Activated CD4-positive, alpha-beta T cell treated with anti-CD3 and anti-CD28 coated beads, Interleukin-2, amount 10 ng/mL, durations not matched to agents 7 days and 5 days (primary cell): ENCODE data around the gene FAM174C. TPM values are rescaled to one million over a fixed set of nuclear protein-coding genes. Genes with fewer than 3 reads are reported as not detected.

Experiments
- CTCF ChIA-PET: fragments of 350-600 bp; sonication (Branson Sonifier 250); formaldehyde crosslinking; loops from one replicate; lab custom pipeline; 2021; ENCODE audit warnings: antibody characterized with exemption; lab: Charles Lee
- POLR2A ChIA-PET: fragments of 350-600 bp; sonication (Branson Sonifier 250); formaldehyde crosslinking; loops from one replicate; lab custom pipeline; 2021; ENCODE audit warnings: antibody characterized with exemption; lab: Charles Lee
- DNase-seq: peaks from one replicate; pipeline ENCODE4 v3.0.0-alpha.2; 2020
- H3K27ac Mint-ChIP-seq: one replicate; pipeline ENCODE4 v1.8.0; 2021; ENCODE audit warnings: mild to moderate bottlenecking, moderate library complexity, mixed read lengths
- H3K27me3 Mint-ChIP-seq: one replicate; pipeline ENCODE4 v1.8.0; 2021; ENCODE audit warnings: mixed read lengths
- H3K36me3 Mint-ChIP-seq: one replicate; pipeline ENCODE4 v1.8.0; 2021; ENCODE audit warnings: low read depth, mixed read lengths
- H3K4me1 Mint-ChIP-seq: one replicate; pipeline ENCODE4 v1.8.0; 2021; ENCODE audit warnings: mixed read lengths
- H3K4me3 Mint-ChIP-seq: one replicate; pipeline ENCODE4 v1.8.0; 2021; ENCODE audit warnings: mild to moderate bottlenecking, moderate library complexity, mixed read lengths
- H3K9me3 Mint-ChIP-seq: one replicate; pipeline ENCODE4 v1.8.0; 2021; ENCODE audit warnings: mixed read lengths
- total RNA-seq, 2 experiments: library from RNA; stranded (reverse); gene quantifications; one replicate each; pipeline ENCODE4 v1.2.3, GENCODE V29; 2021

Gene FAM174C
- total RNA-seq, 2 experiments from 2014 or later = 47.8 to 51.5 TPM

GRCh38 chr19:1261538-1261797, 13.9 kb upstream of the FAM174C start:
- CTCF ChIA-PET = interaction anchor here (2.0 to 11.3 kb wide), 2 partner anchors 12 to 18 kb away, joined by 5 to 299 read pairs; partner anchors contain the start of gene ATP5F1D
- peak overlapping the region; percentile 93 for H3K27ac Mint-ChIP-seq
- H3K36me3 Mint-ChIP-seq = peaks cover 16% of the 10 kb centered on the region
- no peaks in the 10 kb centered on the region for H3K27me3 Mint-ChIP-seq
- POLR2A ChIA-PET = interaction anchor here (0.7 kb wide), 1 partner anchor 10 kb away, joined by 3 read pairs; no protein-coding TSS in a partner anchor
- H3K4me3 Mint-ChIP-seq = peak overlapping the region; percentile 87
- no peaks in the 10 kb centered on the region for H3K9me3 Mint-ChIP-seq
- H3K4me1 Mint-ChIP-seq = peaks cover 57% of the 10 kb centered on the region
- peak; percentile 42 for DNase-seq

GRCh38 chr19:1261798-1262622, 13.3 kb upstream of the FAM174C start:
- ChIA-PET POLR2A (interaction anchor here (0.7 kb wide), 1 partner anchor 10 kb away, joined by 3 read pairs; no protein-coding TSS in a partner anchor), CTCF (interaction anchor here (2.0 to 11.3 kb wide), 3 partner anchors 7 to 18 kb away, joined by 5 to 299 read pairs (median 105); partner anchors contain the start of gene ATP5F1D)
- Mint-ChIP-seq H3K27me3 (no peaks in the 10 kb centered on the region), H3K4me1 (peaks cover 55% of the 10 kb centered on the region), H3K27ac (peak overlapping the region; percentile 93), H3K4me3 (peak overlapping the region; percentile 87), H3K9me3 (no peaks in the 10 kb centered on the region), H3K36me3 (peaks cover 16% of the 10 kb centered on the region)
- DNase-seq = peak; percentile 33

- peak overlapping the region; percentile 30 for H3K4me3 Mint-ChIP-seq
- DNase-seq = no peak
- H3K4me1 Mint-ChIP-seq = peaks cover 57% of the 10 kb centered on the region
- no peak overlapping the region for H3K27ac Mint-ChIP-seq
- CTCF ChIA-PET = interaction anchor here (2.0 to 11.3 kb wide), 3 partner anchors 8 to 19 kb away, joined by 5 to 299 read pairs (median 105); partner anchors contain the start of gene ATP5F1D
- H3K9me3 Mint-ChIP-seq = no peaks in the 10 kb centered on the region
- peaks cover 2% of the 10 kb centered on the region for H3K27me3 Mint-ChIP-seq
- POLR2A ChIA-PET = no interaction called here
- H3K36me3 Mint-ChIP-seq = peaks cover 12% of the 10 kb centered on the region
These were observed 12.7 kb upstream of the FAM174C start for GRCh38 chr19:1262623-1263123.

GRCh38 chr19:1263188-1263587, 12.1 kb upstream of the FAM174C start:
- peaks cover 7% of the 10 kb centered on the region for H3K36me3 Mint-ChIP-seq
- H3K4me1 Mint-ChIP-seq = peaks cover 55% of the 10 kb centered on the region
- peaks cover 2% of the 10 kb centered on the region for H3K27me3 Mint-ChIP-seq
- DNase-seq = no peak
- CTCF ChIA-PET = interaction anchor here (2.0 to 11.3 kb wide), 3 partner anchors 9 to 19 kb away, joined by 5 to 299 read pairs (median 105); partner anchors contain the start of gene ATP5F1D
- no peaks in the 10 kb centered on the region for H3K9me3 Mint-ChIP-seq
- POLR2A ChIA-PET = no interaction called here
- H3K4me3 Mint-ChIP-seq = peak overlapping the region; percentile 34
- H3K27ac Mint-ChIP-seq = peak overlapping the region; percentile 46

- Mint-ChIP-seq H3K27me3 (peaks cover 2% of the 10 kb centered on the region), H3K4me3 (no peak overlapping the region), H3K9me3 (no peaks in the 10 kb centered on the region), H3K27ac (peak overlapping the region; percentile 69), H3K36me3 (peaks cover 3% of the 10 kb centered on the region), H3K4me1 (peaks cover 48% of the 10 kb centered on the region)
- ChIA-PET CTCF (interaction anchor here (1.9 to 11.3 kb wide), 3 partner anchors 10 to 21 kb away, joined by 12 to 299 read pairs (median 105); partner anchors contain the start of genes ATP5F1D and FAM174C), POLR2A (no interaction called here)
- no peak for DNase-seq
These were observed 10.3 kb upstream of the FAM174C start for GRCh38 chr19:1264801-1265614.

GRCh38 chr19:1265615-1266128, 9.7 kb upstream of the FAM174C start:
- peak overlapping the region; percentile 58 for H3K4me3 Mint-ChIP-seq
- no peaks in the 10 kb centered on the region for H3K9me3 Mint-ChIP-seq
- H3K27ac Mint-ChIP-seq = peak overlapping the region; percentile 41
- peaks cover 54% of the 10 kb centered on the region for H3K4me1 Mint-ChIP-seq
- peak; percentile 39 for DNase-seq
- peaks cover 10% of the 10 kb centered on the region for H3K36me3 Mint-ChIP-seq
- ChIA-PET POLR2A (no interaction called here), CTCF (interaction anchor here (1.0 to 11.3 kb wide), 4 partner anchors 10 to 226 kb away, joined by 5 to 299 read pairs (median 58); partner anchors contain the start of genes ABCA7, ATP5F1D and FAM174C)
- peaks cover 2% of the 10 kb centered on the region for H3K27me3 Mint-ChIP-seq

GRCh38 chr19:1266129-1266915, 9.0 kb upstream of the FAM174C start:
- Mint-ChIP-seq H3K36me3 (peaks cover 16% of the 10 kb centered on the region), H3K9me3 (no peaks in the 10 kb centered on the region), H3K4me1 (peaks cover 58% of the 10 kb centered on the region), H3K27me3 (peaks cover 2% of the 10 kb centered on the region), H3K27ac (peak overlapping the region; percentile 19), H3K4me3 (peak overlapping the region; percentile 58)
- DNase-seq = peak; percentile 86
- CTCF ChIA-PET = interaction anchor here (0.6 to 11.3 kb wide), 24 partner anchors 9 to 617 kb away, joined by 3 to 299 read pairs (median 3); partner anchors contain the start of genes ABCA7, ATP5F1D, FAM174C and GPX4
- POLR2A ChIA-PET = interaction anchor here (1.6 to 2.1 kb wide), 2 partner anchors 13 to 22 kb away, joined by 6 to 21 read pairs; no protein-coding TSS in a partner anchor

- ChIA-PET POLR2A (interaction anchor here (1.6 to 2.1 kb wide), 2 partner anchors 14 to 23 kb away, joined by 6 to 21 read pairs; no protein-coding TSS in a partner anchor), CTCF (interaction anchor here (0.7 to 11.3 kb wide), 21 partner anchors 9 to 618 kb away, joined by 3 to 299 read pairs (median 3); partner anchors contain the start of genes ATP5F1D, FAM174C, GPX4 and WDR18)
- Mint-ChIP-seq H3K27ac (no peak overlapping the region), H3K4me3 (peak overlapping the region; percentile 58), H3K4me1 (peaks cover 58% of the 10 kb centered on the region), H3K36me3 (peaks cover 23% of the 10 kb centered on the region), H3K9me3 (no peaks in the 10 kb centered on the region), H3K27me3 (peaks cover 2% of the 10 kb centered on the region)
- DNase-seq = peak; percentile 66
These were observed 8.3 kb upstream of the FAM174C start for GRCh38 chr19:1266916-1267476.

- Mint-ChIP-seq H3K27me3 (peaks cover 2% of the 10 kb centered on the region), H3K4me1 (peaks cover 60% of the 10 kb centered on the region), H3K9me3 (no peaks in the 10 kb centered on the region), H3K36me3 (peaks cover 28% of the 10 kb centered on the region), H3K27ac (peak overlapping the region; percentile 41), H3K4me3 (peak overlapping the region; percentile 36)
- CTCF ChIA-PET = interaction anchor here (0.7 to 11.3 kb wide), 7 partner anchors 13 to 241 kb away, joined by 3 to 299 read pairs (median 3); partner anchors contain the start of gene ATP5F1D
- POLR2A ChIA-PET = interaction anchor here (1.6 to 2.1 kb wide), 2 partner anchors 15 to 24 kb away, joined by 6 to 21 read pairs; no protein-coding TSS in a partner anchor
- DNase-seq = no peak
These were observed 7.7 kb upstream of the FAM174C start for GRCh38 chr19:1267477-1268225.
